IMR-90 (cell line): ENCODE measurements around the gene SLC25A44. TPM values are rescaled to one million over a fixed set of nuclear protein-coding genes. Genes with fewer than 3 reads are reported as not detected.
"Not testable (repeated sequence)": the region's sequence is repeated elsewhere in the genome, so short reads cannot be mapped to it uniquely, and the experiment has no call there.

Experiments used
- ATAC-seq: fragments of 200-7000 bp; cut with Tn5 transposase; 2 replicates; pipeline ENCODE4 v1.9.1; 2020; ENCODE audit warnings: low read depth, mild to moderate bottlenecking, moderate library complexity
- BruUV-seq: library from RNA; stranded (reverse); fragments of 400-500 nt; replicated peaks from 2 replicates; lab custom pipeline; 2021; lab: Mats Ljungman, UMichigan
- CTCF ChIA-PET: fragments of 300-600 bp; formaldehyde crosslinking; extraction: SDS; loops from one replicate; lab custom pipeline; 2021; ENCODE audit warnings: antibody characterized with exemption; lab: Yijun Ruan, JAX
- POLR2A ChIA-PET: fragments of 300-600 bp; sonication (Branson Sonifier 250); formaldehyde crosslinking; loops from one replicate; lab custom pipeline; 2022; ENCODE audit warnings: antibody characterized with exemption; ENCODE audit not compliant: unreplicated experiment; lab: Charles Lee
- DNase-seq: peaks from one replicate; pipeline ENCODE4 v3.0.0; 2013
- H2AFZ ChIP-seq: replicated peaks from 2 replicates; pipeline ENCODE3; 2013; ENCODE audit warnings: low read length, mild to moderate bottlenecking; ENCODE audit not compliant: poor library complexity
- H2AK5ac ChIP-seq: 2 replicates; pipeline ENCODE4 v1.6.1; 2013; ENCODE audit warnings: low read depth, low read length, inconsistent platforms
- H2AK9ac ChIP-seq: replicated peaks from 2 replicates; pipeline ENCODE3; 2013; ENCODE audit warnings: mild to moderate bottlenecking, low read depth, low read length, moderate library complexity; ENCODE audit not compliant: poor library complexity
- H2BK120ac ChIP-seq: 2 replicates; pipeline ENCODE4 v1.6.1; 2013; ENCODE audit warnings: low read depth, low read length, inconsistent platforms
- H2BK15ac ChIP-seq: 3 replicates; pipeline ENCODE4 v1.6.1; 2013; ENCODE audit warnings: low read depth, low read length, inconsistent platforms
- H2BK20ac ChIP-seq: 2 replicates; pipeline ENCODE4 v1.6.1; 2013; ENCODE audit warnings: low read depth, mild to moderate bottlenecking, inconsistent platforms, low read length, moderate library complexity
- H2BK5ac ChIP-seq: 2 replicates; pipeline ENCODE4 v1.6.1; 2013; ENCODE audit warnings: mild to moderate bottlenecking, low read depth, low read length, inconsistent platforms; ENCODE audit not compliant: poor library complexity, severe bottlenecking
- H3K14ac ChIP-seq: replicated peaks from 2 replicates; pipeline ENCODE4 v1.6.1; 2013; ENCODE audit warnings: low read depth, low read length, inconsistent platforms
- H3K18ac ChIP-seq: 2 replicates; pipeline ENCODE4 v1.6.1; 2013; ENCODE audit warnings: low read depth, low read length, control low read depth
- H3K23ac ChIP-seq: 2 replicates; pipeline ENCODE4 v1.6.1; 2013; ENCODE audit warnings: low read depth, low read length, inconsistent platforms
- H3K27ac ChIP-seq: 2 replicates; pipeline ENCODE4 v1.5.1; 2013; ENCODE audit warnings: mild to moderate bottlenecking, control low read depth, low read length; ENCODE audit not compliant: insufficient read depth
- H3K27me3 ChIP-seq: 2 replicates; pipeline ENCODE4 v1.6.1; 2013; ENCODE audit warnings: low read length; ENCODE audit not compliant: control insufficient read depth, insufficient read depth
- H3K36me3 ChIP-seq: 2 replicates; pipeline ENCODE4 v1.6.1; 2013; ENCODE audit warnings: low read length, mixed read lengths; ENCODE audit not compliant: control insufficient read depth, insufficient read depth
- H3K4ac ChIP-seq: 2 replicates; pipeline ENCODE4 v1.6.1; 2013; ENCODE audit warnings: low read depth, low read length, inconsistent platforms
- H3K4me1 ChIP-seq: 2 replicates; pipeline ENCODE4 v1.6.1; 2013; ENCODE audit warnings: low read length, mixed read lengths; ENCODE audit not compliant: control insufficient read depth, insufficient read depth
- H3K4me2 ChIP-seq: 2 replicates; pipeline ENCODE4 v1.6.1; 2013; ENCODE audit warnings: low read depth, mild to moderate bottlenecking, control low read depth, low read length, moderate library complexity
- H3K4me3 ChIP-seq: 2 replicates; pipeline ENCODE4 v1.5.1; 2013; ENCODE audit warnings: low read depth, mild to moderate bottlenecking, control low read depth, low read length, moderate library complexity; ENCODE audit not compliant: insufficient read depth
- H3K56ac ChIP-seq: 2 replicates; pipeline ENCODE4 v1.6.1; 2013; ENCODE audit warnings: low read length, inconsistent platforms; ENCODE audit not compliant: insufficient read depth; ENCODE audit errors: extremely low read depth
- H3K79me1 ChIP-seq, 2 experiments: 2 replicates each; pipeline ENCODE4 v1.6.1; 2013; ENCODE audit warnings: low read length in 2 of 2, inconsistent platforms in 1 of 2, low read depth in 1 of 2
- H3K9ac ChIP-seq: 2 replicates; pipeline ENCODE4 v1.6.1; 2013; ENCODE audit warnings: low read depth, low read length, control low read depth
- H3K9me1 ChIP-seq: 2 replicates; pipeline ENCODE4 v1.6.1; 2013; ENCODE audit warnings: low read length, inconsistent platforms; ENCODE audit not compliant: insufficient read depth
- H3K9me3 ChIP-seq: 2 replicates; pipeline ENCODE4 v1.6.1; 2013; ENCODE audit warnings: low read length; ENCODE audit not compliant: control insufficient read depth, insufficient read depth
- H4K20me1 ChIP-seq: 2 replicates; pipeline ENCODE4 v1.6.1; 2013; ENCODE audit warnings: low read length, inconsistent platforms; ENCODE audit not compliant: insufficient read depth
- H4K5ac ChIP-seq: 2 replicates; pipeline ENCODE4 v1.6.1; 2013; ENCODE audit warnings: mild to moderate bottlenecking, low read depth, low read length, control low read depth
- H4K8ac ChIP-seq, 2 experiments: 2 replicates each; pipeline ENCODE4 v1.6.1; 2013; ENCODE audit warnings: low read depth in 2 of 2, low read length in 2 of 2, control low read depth in 1 of 2, inconsistent platforms in 1 of 2
- H4K91ac ChIP-seq: 2 replicates; pipeline ENCODE4 v1.6.1; 2013; ENCODE audit warnings: low read depth, low read length, inconsistent platforms; ENCODE audit not compliant: insufficient read depth
- WGBS, 2 experiments: methylation state at CpG; one replicate each; pipeline versions ENCODE4 v1.1.5 to v1.1.7; 2013; ENCODE audit warnings: missing lambda C conversion rate in 2 of 2; ENCODE audit not compliant: insufficient read length in 1 of 2; ENCODE audit errors: extremely low coverage in 2 of 2; 5-methylcytosine and 5-hydroxymethylcytosine counted together
- dilution Hi-C: fragments of 300-500 bp; cut with HindIII; formaldehyde crosslinking; loops from one replicate; pipeline ENCODE4 v1.14.3; 2018; ENCODE audit warnings: low sequenced_read_pairs; ENCODE audit not compliant: unreplicated experiment
- in situ Hi-C: fragments of 300-500 bp; cut with MboI; formaldehyde crosslinking; loops from 3 replicates; pipeline ENCODE4 v1.14.3; 2019; ENCODE audit warnings: low sequenced_read_pairs, inconsistent platforms, mixed read lengths
- intact Hi-C: fragments of 100-400 bp; cut with micrococcal nuclease; formaldehyde crosslinking; loops from 2 replicates; pipeline ENCODE4 v1.10.0; 2022
- polyA plus RNA-seq, 3 experiments: library from polyadenylated mRNA; depleted of rRNA; stranded (reverse); fragments of >200 nt; gene quantifications; 2 replicates each; pipeline ENCODE4 v1.2.3, GENCODE V29; 2012; ENCODE audit warnings: low replicate concordance in 1 of 3
- total RNA-seq: library from RNA; depleted of rRNA; stranded (reverse); fragments of >200 nt; gene quantifications from 2 replicates; pipeline ENCODE4 v1.2.3, GENCODE V29; 2012

Gene SLC25A44
- total and polyA plus RNA-seq, 2 of the 4 experiments (the other 2 are of a cell fraction): 12.7 to 20.2 TPM

GRCh38 chr1:156216361-156217086 is 22.6 kb downstream of the SLC25A44 start:
- H3K27ac ChIP-seq, intact Hi-C loops, DNase-seq, H2AK9ac ChIP-seq, BruUV-seq, H2AFZ ChIP-seq, POLR2A ChIA-PET, H4K20me1 ChIP-seq, in situ Hi-C loops, dilution Hi-C loops, H2BK20ac ChIP-seq, H2BK5ac ChIP-seq, H3K27me3 ChIP-seq, H3K14ac ChIP-seq, H3K18ac ChIP-seq, H4K5ac ChIP-seq, H3K56ac ChIP-seq, H3K4ac ChIP-seq, H2AK5ac ChIP-seq, H2BK15ac ChIP-seq, H2BK120ac ChIP-seq, H3K9ac ChIP-seq, H3K9me1 ChIP-seq, ATAC-seq, CTCF ChIA-PET, H4K8ac ChIP-seq, H3K4me1 ChIP-seq, H4K91ac ChIP-seq, H3K4me2 ChIP-seq, H3K23ac ChIP-seq, H3K4me3 ChIP-seq, H3K9me3 ChIP-seq, H3K36me3 ChIP-seq: not testable (repeated sequence)
- WGBS, 2 experiments: 100% methylated on average over 23 of the region's 55 CpGs; no CpG with 5 or more reads in 1 of the 2 experiments
- H3K79me1 ChIP-seq: peaks cover 19 to 51% of the 10 kb centered on the region in 2 experiments
